SK-N-MC (cell line): Measurements from ENCODE around the gene UBQLN4.

Experiments used
- EZH2 ChIP-seq: fragments of 200-600 bp; sonication (generic); IDR thresholded peaks from one replicate; pipeline ENCODE4 v1.6.1; 2017; ENCODE audit warnings: antibody characterized with exemption
- FOXP2 ChIP-seq: optimal IDR thresholded peaks from 2 replicates; pipeline ENCODE3; 2011; ENCODE audit warnings: mild to moderate bottlenecking, moderate library complexity; ENCODE audit not compliant: insufficient read depth; ENCODE audit errors: extremely low read length, control extremely low read depth
- POLR2AphosphoS5 ChIP-seq: IDR thresholded peaks from 2 replicates; pipeline ENCODE4 v1.6.1; 2012; ENCODE audit warnings: mild to moderate bottlenecking, low read depth, low read length, borderline replicate concordance

- no peak for TF ChIP-seq EZH2
- TF ChIP-seq POLR2AphosphoS5 = no peak
- TF ChIP-seq FOXP2 = no peak
These were observed 2.4 kb downstream of the UBQLN4 start for GRCh38 chr1:156051011-156051725.
